DLD1 (cell line): Measurements from ENCODE around the gene BLACAT1.

ENCODE experiments used
- in situ Hi-C: cut with HindIII; loops from 2 replicates; pipeline ENCODE4 v1.10.0; 2017; ENCODE audit warnings: low sequenced_read_pairs

Gene BLACAT1

GRCh38 chr1:205456868-205457745, 1.3 kb upstream of the BLACAT1 start:
- in situ Hi-C loops: no loop called here

GRCh38 chr1:205456383-205456867, 580 bp upstream of the BLACAT1 start:
- in situ Hi-C loops: no loop called here

- in situ Hi-C loops: no loop called here
Measured at GRCh38 chr1:205454903-205455335, 926 bp downstream of the BLACAT1 start.

- in situ Hi-C loops: no loop called here
Measured at GRCh38 chr1:205453466-205453865, 2.4 kb downstream of the BLACAT1 start.

- in situ Hi-C loops: no loop called here
Measured at GRCh38 chr1:205452933-205453332, 2.9 kb downstream of the BLACAT1 start.

GRCh38 chr1:205452364-205452763, 3.5 kb downstream of the BLACAT1 start:
- in situ Hi-C loops: no loop called here

- in situ Hi-C loops: no loop called here
Measured at GRCh38 chr1:205451759-205452164, 4.1 kb downstream of the BLACAT1 start.

GRCh38 chr1:205451202-205451601, 4.6 kb downstream of the BLACAT1 start:
- in situ Hi-C loops: no loop called here

- in situ Hi-C loops: no loop called here
Measured at GRCh38 chr1:205450448-205450847, 5.4 kb downstream of the BLACAT1 start.

- in situ Hi-C loops: no loop called here
Measured at GRCh38 chr1:205449750-205450443, 5.9 kb downstream of the BLACAT1 start.

- in situ Hi-C loops: no loop called here
Measured at GRCh38 chr1:205449254-205449749, 6.5 kb downstream of the BLACAT1 start.

- in situ Hi-C loops: no loop called here
Measured at GRCh38 chr1:205448540-205449253, 7.1 kb downstream of the BLACAT1 start.

GRCh38 chr1:205447457-205448341, 8.1 kb downstream of the BLACAT1 start:
- in situ Hi-C loops: no loop called here

- in situ Hi-C loops: no loop called here
Measured at GRCh38 chr1:205446828-205447227, 9.0 kb downstream of the BLACAT1 start.

GRCh38 chr1:205445646-205445935, 10.3 kb downstream of the BLACAT1 start:
- in situ Hi-C loops: no loop called here

GRCh38 chr1:205444931-205445645, 10.8 kb downstream of the BLACAT1 start:
- in situ Hi-C loops: no loop called here

- in situ Hi-C loops: no loop called here
Measured at GRCh38 chr1:205444300-205444930, 11.4 kb downstream of the BLACAT1 start.

- in situ Hi-C loops: no loop called here
Measured at GRCh38 chr1:205443585-205444299, 12.1 kb downstream of the BLACAT1 start.
